ENCODE data around the gene MTERF1. TPM values are rescaled to one million over a fixed set of nuclear protein-coding genes. Genes with fewer than 3 reads are reported as not detected.

Gene MTERF1
- total and polyA plus RNA-seq, 9 of the 15 experiments (the other 6 are each of a cell fraction or from before 2014, with no cell fraction given), result 15.7 to 49.2 (median 29.1) TPM

DNA sequence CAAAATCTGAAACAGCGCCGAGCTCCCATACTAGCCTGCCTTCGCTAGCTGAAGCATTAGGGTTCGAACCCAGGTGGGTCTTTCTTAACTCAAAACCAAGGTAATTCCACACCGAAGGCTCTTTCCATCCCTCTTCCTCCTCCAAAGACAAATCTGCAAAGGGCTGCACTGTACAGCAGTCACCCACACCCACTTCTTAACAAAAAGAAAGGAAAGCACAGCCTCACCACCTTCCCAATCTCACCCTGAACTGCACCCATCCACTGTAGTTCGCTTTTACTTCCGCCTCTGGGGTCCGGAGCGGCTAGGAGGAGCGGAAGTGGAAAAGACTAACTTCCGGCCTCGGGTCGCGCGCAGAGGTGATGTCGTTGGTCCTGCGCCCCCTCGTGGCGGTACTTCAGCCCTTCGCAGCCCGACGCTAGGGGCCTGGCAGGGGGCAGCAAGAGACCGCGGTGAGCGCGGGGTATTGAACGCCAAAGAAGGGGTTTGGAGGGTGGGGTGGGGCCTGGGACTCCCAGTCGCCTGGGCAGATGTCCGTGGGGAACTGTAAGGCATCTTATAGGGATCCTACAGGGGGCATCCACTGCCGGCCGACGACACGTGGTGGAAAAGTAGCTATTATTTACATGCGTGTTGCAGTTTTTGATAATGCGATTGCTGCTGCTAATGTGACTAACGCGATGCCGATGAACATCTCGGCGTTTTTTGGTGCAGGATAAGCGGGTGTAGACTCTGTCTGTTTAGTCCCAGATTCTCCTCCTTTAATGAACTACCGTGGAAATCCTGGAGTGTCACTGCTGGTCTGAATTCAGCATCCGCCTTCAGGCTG lies at the start of gene MTERF1 (continued):
- no peak for TF ChIP-seq ZBTB8A (IDR thresholded peaks at IDR 0.05; ENCODE audit: partially characterized antibody)
- no peak for TF ChIP-seq KDM2B (CRISPR knock-in tag; IDR thresholded peaks at IDR 0.05)
- TF ChIP-seq BMI1 (IDR thresholded peaks at IDR 0.05; ENCODE audit: low read length), result no peak
- no peak for TF ChIP-seq FOXK1 (CRISPR knock-in tag; IDR thresholded peaks at IDR 0.05; ENCODE audit: borderline replicate concordance)
- no peak for TF ChIP-seq SAFB (IDR thresholded peaks at IDR 0.05; ENCODE audit: borderline replicate concordance, low read depth, low read length)
- no peak for TF ChIP-seq HNRNPK (IDR thresholded peaks at IDR 0.05; ENCODE audit: low read depth, low read length, poor library complexity, severe bottlenecking)
- TF ChIP-seq KLF10 (CRISPR knock-in tag; IDR thresholded peaks at IDR 0.05), result no peak
- TF ChIP-seq HDAC1 (IDR thresholded peaks at IDR 0.05), result peak; percentile 12 to 91; a peak in 2 of 4 replicates
- peak; percentile 64 for TF ChIP-seq ATF1 (CRISPR knock-in tag; IDR thresholded peaks at IDR 0.05)
- TF ChIP-seq ATF1 (tag; IDR thresholded peaks at IDR 0.05), result peak; percentile 92
- TF ChIP-seq GABPB2 (CRISPR knock-in tag; conservative IDR thresholded peaks at IDR 0.05), result no peak
- TF ChIP-seq ZFP30 (CRISPR knock-in tag; IDR thresholded peaks at IDR 0.05; ENCODE audit: borderline replicate concordance), result no peak
- peak; percentile 64; the same call in 1 of the 2 replicates for TF ChIP-seq MYNN (IDR thresholded peaks at IDR 0.05)
- no peak for TF ChIP-seq MYNN (CRISPR knock-in tag; IDR thresholded peaks at IDR 0.05)
- no peak for TF ChIP-seq HMGN3 (IDR thresholded peaks at IDR 0.05; ENCODE audit: borderline replicate concordance, extremely low read depth, insufficient read length, low read depth, low read length)
- no peak for TF ChIP-seq CCAR2 (IDR thresholded peaks at IDR 0.05; ENCODE audit: low read depth, low read length)
- TF ChIP-seq HNRNPL (IDR thresholded peaks at IDR 0.05; ENCODE audit: low read depth, low read length), result no peak
- TF ChIP-seq MTA2 (IDR thresholded peaks at IDR 0.05; ENCODE audit: low read depth), result no peak; the same call in 1 of the 2 replicates
- peak; percentile 98 for TF ChIP-seq GABPA (tag; conservative IDR thresholded peaks at IDR 0.05; ENCODE audit: low read depth)
- TF ChIP-seq FOXA1 (IDR thresholded peaks at IDR 0.05; ENCODE audit: borderline replicate concordance), result no peak
- TF ChIP-seq, protein P1, sequence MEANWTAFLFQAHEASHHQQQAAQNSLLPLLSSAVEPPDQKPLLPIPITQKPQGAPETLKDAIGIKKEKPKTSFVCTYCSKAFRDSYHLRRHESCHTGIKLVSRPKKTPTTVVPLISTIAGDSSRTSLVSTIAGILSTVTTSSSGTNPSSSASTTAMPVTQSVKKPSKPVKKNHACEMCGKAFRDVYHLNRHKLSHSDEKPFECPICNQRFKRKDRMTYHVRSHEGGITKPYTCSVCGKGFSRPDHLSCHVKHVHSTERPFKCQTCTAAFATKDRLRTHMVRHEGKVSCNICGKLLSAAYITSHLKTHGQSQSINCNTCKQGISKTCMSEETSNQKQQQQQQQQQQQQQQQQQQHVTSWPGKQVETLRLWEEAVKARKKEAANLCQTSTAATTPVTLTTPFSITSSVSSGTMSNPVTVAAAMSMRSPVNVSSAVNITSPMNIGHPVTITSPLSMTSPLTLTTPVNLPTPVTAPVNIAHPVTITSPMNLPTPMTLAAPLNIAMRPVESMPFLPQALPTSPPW (CRISPR knock-in tag; IDR thresholded peaks at IDR 0.05), result peak; percentile 67
- no peak for TF ChIP-seq HMG20B (CRISPR knock-in tag; IDR thresholded peaks at IDR 0.05)
- TF ChIP-seq ZNF217 (CRISPR knock-in tag; IDR thresholded peaks at IDR 0.05), result no peak
- no peak for TF ChIP-seq HNRNPLL (IDR thresholded peaks at IDR 0.05; ENCODE audit: low read depth, low read length, poor library complexity, severe bottlenecking)
- TF ChIP-seq, protein P2, sequence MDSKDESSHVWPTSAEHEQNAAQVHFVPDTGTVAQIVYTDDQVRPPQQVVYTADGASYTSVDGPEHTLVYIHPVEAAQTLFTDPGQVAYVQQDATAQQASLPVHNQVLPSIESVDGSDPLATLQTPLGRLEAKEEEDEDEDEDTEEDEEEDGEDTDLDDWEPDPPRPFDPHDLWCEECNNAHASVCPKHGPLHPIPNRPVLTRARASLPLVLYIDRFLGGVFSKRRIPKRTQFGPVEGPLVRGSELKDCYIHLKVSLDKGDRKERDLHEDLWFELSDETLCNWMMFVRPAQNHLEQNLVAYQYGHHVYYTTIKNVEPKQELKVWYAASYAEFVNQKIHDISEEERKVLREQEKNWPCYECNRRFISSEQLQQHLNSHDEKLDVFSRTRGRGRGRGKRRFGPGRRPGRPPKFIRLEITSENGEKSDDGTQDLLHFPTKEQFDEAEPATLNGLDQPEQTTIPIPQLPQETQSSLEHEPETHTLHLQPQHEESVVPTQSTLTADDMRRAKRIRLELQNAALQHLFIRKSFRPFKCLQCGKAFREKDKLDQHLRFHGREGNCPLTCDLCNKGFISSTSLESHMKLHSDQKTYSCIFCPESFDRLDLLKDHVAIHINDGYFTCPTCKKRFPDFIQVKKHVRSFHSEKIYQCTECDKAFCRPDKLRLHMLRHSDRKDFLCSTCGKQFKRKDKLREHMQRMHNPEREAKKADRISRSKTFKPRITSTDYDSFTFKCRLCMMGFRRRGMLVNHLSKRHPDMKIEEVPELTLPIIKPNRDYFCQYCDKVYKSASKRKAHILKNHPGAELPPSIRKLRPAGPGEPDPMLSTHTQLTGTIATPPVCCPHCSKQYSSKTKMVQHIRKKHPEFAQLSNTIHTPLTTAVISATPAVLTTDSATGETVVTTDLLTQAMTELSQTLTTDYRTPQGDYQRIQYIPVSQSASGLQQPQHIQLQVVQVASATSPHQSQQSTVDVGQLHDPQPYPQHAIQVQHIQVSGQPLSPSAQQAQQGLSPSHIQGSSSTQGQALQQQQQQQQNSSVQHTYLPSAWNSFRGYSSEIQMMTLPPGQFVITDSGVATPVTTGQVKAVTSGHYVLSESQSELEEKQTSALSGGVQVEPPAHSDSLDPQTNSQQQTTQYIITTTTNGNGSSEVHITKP (IDR thresholded peaks at IDR 0.05; ENCODE audit: partially characterized antibody), result peak; percentile 40
- no peak for TF ChIP-seq ZNF311 (CRISPR knock-in tag; IDR thresholded peaks at IDR 0.05)

Data from K562 (cell line).